Measurements from ENCODE around the gene ZNF691. TPM values are rescaled to one million over a fixed set of nuclear protein-coding genes. Genes with fewer than 3 reads are reported as not detected.

ZNF691 gene
- total RNA-seq, 1 experiment from 2014 or later = 4.3 TPM

GRCh38 chr1:42848823-42849537 lies 2.6 kb downstream of the ZNF691 start:
- POLR2A ChIA-PET (ENCODE audit: unreplicated experiment) = no interaction called here
- Histone ChIP-seq H3K79me2 (ENCODE audit: low read length) (peaks cover 17% of the 10 kb centered on the region), H3K9me2 (replicated peaks; ENCODE audit: low read length) (no peaks in the 10 kb centered on the region), H3K4me1 (ENCODE audit: insufficient read depth, low read length) (peaks cover 36% of the 10 kb centered on the region), H3K36me3 (ENCODE audit: low read depth, low read length) (peaks cover 6% of the 10 kb centered on the region; the same call in 1 of the 2 replicates), H3K4me2 (ENCODE audit: low read length) (0 out of 2 replicates have a peak overlapping the region, but pooled peaks have one; percentile 89), H3K4me3 (ENCODE audit: low read length) (no peak overlapping the region), H3K9ac (ENCODE audit: low read length) (no peak overlapping the region), H3K27ac (ENCODE audit: low read length) (no peak overlapping the region), H2AFZ (ENCODE audit: low read length) (no peak overlapping the region), H3K27me3 (ENCODE audit: low read length) (no peaks in the 10 kb centered on the region), H4K20me1 (ENCODE audit: low read length) (no peaks in the 10 kb centered on the region), H3K9me3 (ENCODE audit: low read length) (no peaks in the 10 kb centered on the region), H3F3A (ENCODE audit: low read length, unreplicated experiment) (no peaks in the 10 kb centered on the region)
- no TSS peak for BruUV-seq (replicated peaks)
- DNase-seq (peak; percentile 19), ATAC-seq (no peak)
- no peak for TF ChIP-seq EZH2 (IDR thresholded peaks at IDR 0.05; ENCODE audit: low read length, unreplicated experiment)
- no peak for TF ChIP-seq CTCF (conservative IDR thresholded peaks at IDR 0.05; ENCODE audit: low read depth, low read length)
- TF ChIP-seq EZH2phosphoT487 (IDR thresholded peaks at IDR 0.05; ENCODE audit: borderline replicate concordance, low read length) = no peak
- intact Hi-C loops (cut with micrococcal nuclease) = no loop called here
- CTCF ChIA-PET = no interaction called here

DNA sequence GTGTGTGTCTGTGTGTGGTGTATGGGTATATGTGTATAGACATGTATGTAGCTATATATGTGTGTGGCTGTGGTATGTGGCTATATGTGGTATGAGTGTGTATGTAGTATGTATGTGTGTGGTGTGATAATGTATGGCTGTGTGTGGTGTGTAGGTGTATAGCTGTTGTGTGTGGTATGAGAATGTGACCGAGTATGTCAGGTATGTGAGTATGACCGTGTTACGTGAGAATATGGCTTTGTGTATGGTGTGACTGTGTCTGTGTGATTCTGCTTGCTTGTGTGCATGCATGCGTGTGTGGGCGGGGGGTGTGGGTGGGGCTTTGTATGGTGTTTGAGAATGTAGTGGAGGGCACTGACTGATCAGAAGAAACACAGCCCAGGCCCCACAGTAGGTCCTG lies 3.5 kb downstream of the ZNF691 start:
- Histone ChIP-seq H2AFZ (ENCODE audit: low read length) (no peak overlapping the region), H3K9ac (ENCODE audit: low read length) (no peak overlapping the region), H3K4me2 (ENCODE audit: low read length) (no peak overlapping the region), H3K4me1 (ENCODE audit: insufficient read depth, low read length) (peaks cover 37% of the 10 kb centered on the region), H3K27ac (ENCODE audit: low read length) (no peak overlapping the region), H4K20me1 (ENCODE audit: low read length) (no peaks in the 10 kb centered on the region), H3K79me2 (ENCODE audit: low read length) (peaks cover 17% of the 10 kb centered on the region), H3K27me3 (ENCODE audit: low read length) (no peaks in the 10 kb centered on the region), H3K36me3 (ENCODE audit: low read depth, low read length) (peaks cover 6% of the 10 kb centered on the region; the same call in 1 of the 2 replicates), H3K9me2 (replicated peaks; ENCODE audit: low read length) (no peaks in the 10 kb centered on the region), H3K4me3 (ENCODE audit: low read length) (no peak overlapping the region), H3K9me3 (ENCODE audit: low read length) (no peaks in the 10 kb centered on the region), H3F3A (ENCODE audit: low read length, unreplicated experiment) (no peaks in the 10 kb centered on the region)
- CTCF ChIA-PET = no interaction called here
- no peak for ATAC-seq
- BruUV-seq (replicated peaks) = no TSS peak
- intact Hi-C loops (cut with micrococcal nuclease) = no loop called here
- POLR2A ChIA-PET (ENCODE audit: unreplicated experiment) = no interaction called here
- TF ChIP-seq CTCF (conservative IDR thresholded peaks at IDR 0.05; ENCODE audit: low read depth, low read length) = no peak
- no peak for TF ChIP-seq EZH2 (IDR thresholded peaks at IDR 0.05; ENCODE audit: low read length, unreplicated experiment)
- TF ChIP-seq EZH2phosphoT487 (IDR thresholded peaks at IDR 0.05; ENCODE audit: borderline replicate concordance, low read length) = no peak
- no peak for DNase-seq

- no peak overlapping the region for H3K9ac ChIP-seq (ENCODE audit: low read length)
- no peaks in the 10 kb centered on the region for H3K9me3 ChIP-seq (ENCODE audit: low read length)
- ATAC-seq (no peak), DNase-seq (no peak)
- no peak overlapping the region for H2AFZ ChIP-seq (ENCODE audit: low read length)
- H4K20me1 ChIP-seq (ENCODE audit: low read length) = no peaks in the 10 kb centered on the region
- ChIA-PET CTCF (no interaction called here), POLR2A (ENCODE audit: unreplicated experiment) (no interaction called here)
- no peaks in the 10 kb centered on the region for H3K27me3 ChIP-seq (ENCODE audit: low read length)
- peaks cover 31% of the 10 kb centered on the region for H3K4me1 ChIP-seq (ENCODE audit: insufficient read depth, low read length)
- H3K79me2 ChIP-seq (ENCODE audit: low read length) = peaks cover 17% of the 10 kb centered on the region
- peaks cover 6% of the 10 kb centered on the region; the same call in 1 of the 2 replicates for H3K36me3 ChIP-seq (ENCODE audit: low read depth, low read length)
- no peak overlapping the region for H3K27ac ChIP-seq (ENCODE audit: low read length)
- BruUV-seq (replicated peaks) = no TSS peak
- TF ChIP-seq EZH2 (IDR thresholded peaks at IDR 0.05; ENCODE audit: low read length, unreplicated experiment) (no peak), EZH2phosphoT487 (IDR thresholded peaks at IDR 0.05; ENCODE audit: borderline replicate concordance, low read length) (no peak), CTCF (conservative IDR thresholded peaks at IDR 0.05; ENCODE audit: low read depth, low read length) (no peak)
- H3K4me3 ChIP-seq (ENCODE audit: low read length) = no peak overlapping the region
- intact Hi-C loops (cut with micrococcal nuclease) = no loop called here
- no peak overlapping the region for H3K4me2 ChIP-seq (ENCODE audit: low read length)
- no peaks in the 10 kb centered on the region for H3K9me2 ChIP-seq (replicated peaks; ENCODE audit: low read length)
- H3F3A ChIP-seq (ENCODE audit: low read length, unreplicated experiment) = no peaks in the 10 kb centered on the region
Observed at GRCh38 chr1:42851420-42851819, 5.0 kb downstream of the ZNF691 start.
